ENCODE results near the gene FHOD3. TPM values are rescaled to one million over a fixed set of nuclear protein-coding genes. Genes with fewer than 3 reads are reported as not detected.

The FHOD3 gene
- polyA plus RNA-seq, 2 of the 4 experiments (the other 2 are of a cell fraction): 2.5 to 3.6 TPM

GRCh38 chr18:36572135-36572856, 274.8 kb downstream of the FHOD3 start:
- peak; percentile 70 to 84; a peak in 5 of 6 replicates for ATAC-seq
- Histone ChIP-seq H3K9me3 (no peaks in the 10 kb centered on the region), H3K4me2 (no peak overlapping the region), H3K27ac (no peak overlapping the region), H3K4me3 (no peak overlapping the region), H3K4me1 (no peaks in the 10 kb centered on the region)
- no peak for FAIRE-seq
- ChIA-PET CTCF (interaction anchor here (0.8 to 3.5 kb wide), 13 partner anchors 11 to 486 kb away, joined by 3 to 16 read pairs (median 3); no protein-coding TSS in a partner anchor), POLR2A (no interaction called here)
- WGBS (ENCODE audit: missing lambda C conversion rate): 12% methylated on average over 9 of the region's 10 CpGs
- no peak for TF ChIP-seq MAZ (IDR thresholded peaks at IDR 0.05; ENCODE audit: borderline replicate concordance, low read depth, low read length)
- peak; percentile 57 for TF ChIP-seq SMC3 (IDR thresholded peaks at IDR 0.05)
- peak; percentile 53 for TF ChIP-seq CTCF (IDR thresholded peaks at IDR 0.05)
- peak; percentile 35 to 55; a peak in 4 of 5 replicates for TF ChIP-seq RAD21 (conservative IDR thresholded peaks at IDR 0.05 in 1 of 2, IDR thresholded peaks at IDR 0.05 in 1 of 2)
- DNase-seq (ENCODE audit: low read depth in 1 of 2, low spot score in 1 of 2): peak; percentile 5 to 28

DNA sequence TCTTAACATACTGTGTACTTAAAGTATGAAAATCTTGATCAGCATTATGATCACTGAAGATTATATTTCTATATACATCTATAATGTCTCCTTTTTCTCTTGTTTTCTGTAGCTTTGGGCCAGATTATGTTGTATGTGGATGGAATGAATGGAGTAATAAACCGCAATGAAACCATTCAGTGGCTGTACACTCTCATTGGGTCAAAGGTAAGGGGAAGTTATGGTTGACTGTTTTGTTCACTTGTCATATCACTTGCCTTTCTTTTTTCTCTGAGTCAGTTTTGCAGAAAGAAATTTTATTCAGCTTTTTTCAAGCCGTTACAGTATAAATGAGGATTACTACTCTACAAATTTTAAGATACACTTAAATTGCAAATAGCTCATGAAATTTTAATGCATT, 278.8 kb downstream of the FHOD3 start:
- H3K9me3 ChIP-seq: no peaks in the 10 kb centered on the region
- CTCF ChIA-PET: interaction anchor here (1.0 to 1.6 kb wide), 2 partner anchors 8 to 10 kb away, joined by 3 read pairs; no protein-coding TSS in a partner anchor
- FAIRE-seq (no peak), DNase-seq (ENCODE audit: low read depth in 1 of 2, low spot score in 1 of 2) (no peak), ATAC-seq (no peak)
- TF ChIP-seq, protein P1, sequence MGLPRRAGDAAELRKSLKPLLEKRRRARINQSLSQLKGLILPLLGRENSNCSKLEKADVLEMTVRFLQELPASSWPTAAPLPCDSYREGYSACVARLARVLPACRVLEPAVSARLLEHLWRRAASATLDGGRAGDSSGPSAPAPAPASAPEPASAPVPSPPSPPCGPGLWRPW (IDR thresholded peaks at IDR 0.05): no peak
- POLR2A ChIA-PET: no interaction called here
- 57% methylated on average over 2 of the region's 2 CpGs for WGBS (ENCODE audit: missing lambda C conversion rate)
- no peaks in the 10 kb centered on the region for H3K4me1 ChIP-seq
- H3K27ac ChIP-seq: no peak overlapping the region
- H3K4me2 ChIP-seq: no peak overlapping the region
- H3K4me3 ChIP-seq: no peak overlapping the region

DNA sequence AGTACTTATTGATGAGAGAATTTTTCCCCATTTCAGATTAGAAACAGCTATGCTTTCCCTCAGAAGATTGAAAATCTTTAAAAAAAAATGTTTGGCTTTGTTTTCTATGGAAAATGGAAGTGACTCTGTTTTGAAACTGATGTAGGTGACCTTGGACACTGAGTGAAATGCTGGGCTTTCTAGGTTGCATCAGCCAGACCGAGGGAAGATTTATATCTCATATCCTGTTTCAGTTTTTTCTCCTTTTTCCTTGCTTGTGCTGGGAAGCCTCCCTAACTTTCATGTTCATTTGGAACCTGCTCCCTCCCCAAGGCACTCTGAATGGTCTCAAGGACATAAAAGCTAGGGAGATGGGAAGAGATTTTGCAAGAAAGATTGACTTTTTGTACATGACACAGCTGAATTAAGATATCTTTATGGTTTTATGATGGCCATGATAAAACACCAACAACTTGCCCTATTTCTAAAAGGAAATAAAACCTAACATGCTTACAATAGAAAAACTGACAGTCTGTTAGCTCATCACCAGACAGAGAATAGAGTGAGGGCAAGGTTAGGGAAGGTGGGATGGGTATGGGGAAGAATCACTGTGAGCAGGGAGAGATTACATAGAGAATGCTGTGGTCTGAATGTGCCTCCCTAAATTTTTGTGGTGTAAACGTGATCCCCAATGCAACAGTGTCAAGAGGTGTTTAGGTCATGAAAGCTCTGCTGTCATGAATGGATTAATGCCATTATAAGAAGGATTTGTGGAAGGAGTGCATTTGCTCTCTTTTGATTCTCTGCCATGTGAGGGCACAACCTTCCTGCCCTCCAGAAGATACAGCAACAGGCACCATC, 281.6 kb downstream of the FHOD3 start:
- ChIA-PET POLR2A (no interaction called here), CTCF (no interaction called here)
- Histone ChIP-seq H3K4me3 (no peak overlapping the region), H3K27ac (no peak overlapping the region), H3K4me1 (no peaks in the 10 kb centered on the region), H3K4me2 (no peak overlapping the region), H3K9me3 (no peaks in the 10 kb centered on the region)
- no peak for ATAC-seq
- DNase-seq (ENCODE audit: low read depth in 1 of 2, low spot score in 1 of 2): no peak
- FAIRE-seq: no peak
- TF ChIP-seq RAD21 (conservative IDR thresholded peaks at IDR 0.05 in 1 of 2, IDR thresholded peaks at IDR 0.05 in 1 of 2): no peak
- TF ChIP-seq KDM5A (IDR thresholded peaks at IDR 0.05): no peak
- TF ChIP-seq TP53 (CRISPR knock-in tag; IDR thresholded peaks at IDR 0.05): no peak
- no peak for TF ChIP-seq RFX5 (IDR thresholded peaks at IDR 0.05)
- TF ChIP-seq ZC3H11A (IDR thresholded peaks at IDR 0.05): no peak
- TF ChIP-seq, protein P2, sequence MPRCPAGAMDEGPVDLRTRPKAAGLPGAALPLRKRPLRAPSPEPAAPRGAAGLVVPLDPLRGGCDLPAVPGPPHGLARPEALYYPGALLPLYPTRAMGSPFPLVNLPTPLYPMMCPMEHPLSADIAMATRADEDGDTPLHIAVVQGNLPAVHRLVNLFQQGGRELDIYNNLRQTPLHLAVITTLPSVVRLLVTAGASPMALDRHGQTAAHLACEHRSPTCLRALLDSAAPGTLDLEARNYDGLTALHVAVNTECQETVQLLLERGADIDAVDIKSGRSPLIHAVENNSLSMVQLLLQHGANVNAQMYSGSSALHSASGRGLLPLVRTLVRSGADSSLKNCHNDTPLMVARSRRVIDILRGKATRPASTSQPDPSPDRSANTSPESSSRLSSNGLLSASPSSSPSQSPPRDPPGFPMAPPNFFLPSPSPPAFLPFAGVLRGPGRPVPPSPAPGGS (IDR thresholded peaks at IDR 0.05): no peak
- no peak for TF ChIP-seq HOXA7 (CRISPR knock-in tag; IDR thresholded peaks at IDR 0.05)
- no peak for TF ChIP-seq EP300 (IDR thresholded peaks at IDR 0.05)
- TF ChIP-seq CBX8 (IDR thresholded peaks at IDR 0.05): no peak
- TF ChIP-seq ZSCAN20 (CRISPR knock-in tag; IDR thresholded peaks at IDR 0.05): no peak
- no peak for TF ChIP-seq PHF8 (IDR thresholded peaks at IDR 0.05; ENCODE audit: borderline replicate concordance, low read depth)
- no peak for TF ChIP-seq JUNB (IDR thresholded peaks at IDR 0.05)
- TF ChIP-seq, protein P1 (IDR thresholded peaks at IDR 0.05): no peak
- WGBS (ENCODE audit: missing lambda C conversion rate): 22% methylated on average over 2 of the region's 2 CpGs
